Activated naive CD8-positive, alpha-beta T cell treated with anti-CD3 and anti-CD28 coated beads for 36 hours (primary cell): ENCODE data around the gene PALD1. TPM values are rescaled to one million over a fixed set of nuclear protein-coding genes. Genes with fewer than 3 reads are reported as not detected.
A peak's percentile ranks its signal among the peaks of the same experiment; 100 is the strongest.
"Not testable (repeated sequence)": the region's sequence is repeated elsewhere in the genome, so short reads cannot be mapped to it uniquely, and the experiment has no call there.

Source experiments
- DNase-seq: peaks from one replicate; pipeline ENCODE4 v3.0.0; 2021
- H3K27ac Mint-ChIP-seq: one replicate; pipeline ENCODE4 v1.8.0; 2022; ENCODE audit warnings: mild to moderate bottlenecking, moderate library complexity, mixed read lengths
- H3K27me3 Mint-ChIP-seq: one replicate; pipeline ENCODE4 v1.8.0; 2022; ENCODE audit warnings: mild to moderate bottlenecking, mixed read lengths
- H3K36me3 Mint-ChIP-seq: one replicate; pipeline ENCODE4 v1.8.0; 2021; ENCODE audit warnings: mild to moderate bottlenecking, mixed read lengths
- H3K4me1 Mint-ChIP-seq: one replicate; pipeline ENCODE4 v1.8.0; 2021; ENCODE audit warnings: mixed read lengths
- H3K4me3 Mint-ChIP-seq: one replicate; pipeline ENCODE4 v1.8.0; 2022; ENCODE audit warnings: mild to moderate bottlenecking, moderate library complexity, mixed read lengths
- H3K9me3 Mint-ChIP-seq: one replicate; pipeline ENCODE4 v1.8.0; 2022; ENCODE audit warnings: mixed read lengths
- total RNA-seq, 2 experiments: library from RNA; stranded (reverse); gene quantifications; one replicate each; pipeline ENCODE4 v1.2.3, GENCODE V29; 2021

The PALD1 gene
- total RNA-seq, 2 experiments from 2014 or later: 2.7 to 3.1 TPM

DNA sequence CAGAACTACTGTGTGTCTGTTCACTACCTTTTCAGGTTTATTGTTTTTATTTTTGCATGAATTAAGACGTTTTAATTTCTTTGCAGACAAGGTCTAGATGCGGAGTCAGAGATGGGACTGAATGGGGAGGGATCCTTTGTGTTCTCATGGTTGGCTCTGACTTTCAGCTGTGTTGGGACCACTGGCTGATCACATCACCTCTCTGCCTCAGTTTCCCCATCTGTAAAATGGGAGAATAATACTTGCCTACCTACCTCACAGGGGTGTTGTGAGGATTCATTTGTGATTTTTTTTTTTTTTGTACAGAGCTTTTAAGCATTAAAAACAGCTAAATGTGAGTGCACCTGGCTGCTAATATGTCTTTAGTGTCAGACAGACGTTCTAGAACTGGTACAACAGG is 89.5 kb downstream of the PALD1 start:
- no peaks in the 10 kb centered on the region for H3K9me3 Mint-ChIP-seq
- H3K27ac Mint-ChIP-seq: no peak overlapping the region
- no peaks in the 10 kb centered on the region for H3K36me3 Mint-ChIP-seq
- no peak for DNase-seq
- H3K4me3 Mint-ChIP-seq: no peak overlapping the region
- peaks cover 12% of the 10 kb centered on the region for H3K4me1 Mint-ChIP-seq
- no peaks in the 10 kb centered on the region for H3K27me3 Mint-ChIP-seq

DNA sequence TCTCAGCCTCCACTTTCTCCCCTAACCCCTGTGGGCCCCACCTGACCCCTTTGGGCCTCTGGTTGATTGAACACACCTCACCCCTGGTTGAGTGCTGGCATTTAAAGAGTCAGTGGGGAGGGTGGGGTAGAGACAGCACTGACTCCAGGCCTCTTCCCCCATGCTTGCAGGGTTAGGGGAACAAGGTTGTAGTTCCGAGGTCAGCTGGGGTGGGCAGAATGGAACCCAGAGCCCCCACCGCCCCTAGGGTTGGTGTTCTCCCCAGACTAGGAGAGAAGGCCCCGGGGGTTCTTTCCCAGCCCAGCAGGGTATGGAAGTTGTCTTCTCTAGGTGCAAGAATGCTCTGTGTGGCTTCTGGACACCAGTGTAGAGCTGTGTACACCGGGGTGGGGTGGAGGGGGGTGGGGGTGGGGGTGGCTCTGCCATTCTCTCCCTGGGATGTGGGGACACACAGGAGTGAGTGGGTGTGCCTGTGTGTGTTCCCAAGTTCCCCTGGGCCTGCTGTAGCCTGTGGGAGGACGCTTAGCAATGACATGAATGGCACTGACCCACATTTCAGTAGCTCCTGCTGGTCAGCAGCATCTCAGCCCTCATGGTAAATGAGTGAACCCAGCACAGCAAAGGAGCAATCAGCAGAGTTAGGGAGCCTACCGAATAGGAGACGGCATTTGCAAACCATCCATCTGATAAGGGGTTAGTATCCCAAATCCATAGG is 90.4 kb downstream of the PALD1 start:
- H3K4me3 Mint-ChIP-seq: no peak overlapping the region
- H3K27ac Mint-ChIP-seq: no peak overlapping the region
- H3K27me3 Mint-ChIP-seq: no peaks in the 10 kb centered on the region
- H3K4me1 Mint-ChIP-seq: peaks cover 8% of the 10 kb centered on the region
- DNase-seq: no peak
- no peaks in the 10 kb centered on the region for H3K36me3 Mint-ChIP-seq
- H3K9me3 Mint-ChIP-seq: no peaks in the 10 kb centered on the region

- no peaks in the 10 kb centered on the region for H3K9me3 Mint-ChIP-seq
- no peak overlapping the region for H3K4me3 Mint-ChIP-seq
- no peaks in the 10 kb centered on the region for H3K36me3 Mint-ChIP-seq
- no peak for DNase-seq
- H3K27me3 Mint-ChIP-seq: no peaks in the 10 kb centered on the region
- H3K4me1 Mint-ChIP-seq: peaks cover 16% of the 10 kb centered on the region
- H3K27ac Mint-ChIP-seq: no peak overlapping the region
Observed at GRCh38 chr10:70571236-70571635, 92.7 kb downstream of the PALD1 start.

GRCh38 chr10:70571636-70572439 is 93.3 kb downstream of the PALD1 start:
- no peak overlapping the region for H3K27ac Mint-ChIP-seq
- H3K9me3 Mint-ChIP-seq: no peaks in the 10 kb centered on the region
- H3K36me3 Mint-ChIP-seq: no peaks in the 10 kb centered on the region
- H3K27me3 Mint-ChIP-seq: no peaks in the 10 kb centered on the region
- DNase-seq: no peak
- H3K4me1 Mint-ChIP-seq: peaks cover 21% of the 10 kb centered on the region
- H3K4me3 Mint-ChIP-seq: no peak overlapping the region

- Mint-ChIP-seq H3K4me1 (peaks cover 40% of the 10 kb centered on the region), H3K27me3 (no peaks in the 10 kb centered on the region), H3K27ac (peak overlapping the region; percentile 13), H3K9me3 (no peaks in the 10 kb centered on the region), H3K36me3 (no peaks in the 10 kb centered on the region), H3K4me3 (no peak overlapping the region)
- no peak for DNase-seq
Observed at GRCh38 chr10:70573599-70574506, 95.3 kb downstream of the PALD1 start.

DNA sequence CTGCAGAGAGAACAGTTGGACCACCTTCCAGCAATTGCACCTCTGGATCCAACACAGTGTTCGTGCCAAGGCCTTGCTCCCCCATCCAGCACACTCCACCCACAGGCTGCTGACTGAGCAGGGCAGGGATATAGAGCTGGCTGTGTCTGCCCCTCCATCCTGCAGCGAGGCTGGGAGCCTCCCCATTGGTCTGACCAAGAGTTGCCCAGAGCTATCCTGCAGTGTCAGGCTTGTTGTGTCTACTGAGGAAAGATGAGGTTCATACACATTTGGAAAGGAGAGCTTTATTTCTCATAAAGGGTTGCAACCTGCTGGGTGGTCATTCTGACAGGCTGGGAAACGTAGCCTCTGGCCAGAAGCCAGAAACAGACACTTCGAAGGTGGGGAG is 96.9 kb downstream of the PALD1 start:
- Mint-ChIP-seq H3K27ac (no peak overlapping the region), H3K9me3 (peaks cover 2% of the 10 kb centered on the region), H3K27me3 (no peaks in the 10 kb centered on the region), H3K4me1 (peaks cover 47% of the 10 kb centered on the region), H3K36me3 (peaks cover 2% of the 10 kb centered on the region), H3K4me3 (no peak overlapping the region)
- DNase-seq: no peak

DNA sequence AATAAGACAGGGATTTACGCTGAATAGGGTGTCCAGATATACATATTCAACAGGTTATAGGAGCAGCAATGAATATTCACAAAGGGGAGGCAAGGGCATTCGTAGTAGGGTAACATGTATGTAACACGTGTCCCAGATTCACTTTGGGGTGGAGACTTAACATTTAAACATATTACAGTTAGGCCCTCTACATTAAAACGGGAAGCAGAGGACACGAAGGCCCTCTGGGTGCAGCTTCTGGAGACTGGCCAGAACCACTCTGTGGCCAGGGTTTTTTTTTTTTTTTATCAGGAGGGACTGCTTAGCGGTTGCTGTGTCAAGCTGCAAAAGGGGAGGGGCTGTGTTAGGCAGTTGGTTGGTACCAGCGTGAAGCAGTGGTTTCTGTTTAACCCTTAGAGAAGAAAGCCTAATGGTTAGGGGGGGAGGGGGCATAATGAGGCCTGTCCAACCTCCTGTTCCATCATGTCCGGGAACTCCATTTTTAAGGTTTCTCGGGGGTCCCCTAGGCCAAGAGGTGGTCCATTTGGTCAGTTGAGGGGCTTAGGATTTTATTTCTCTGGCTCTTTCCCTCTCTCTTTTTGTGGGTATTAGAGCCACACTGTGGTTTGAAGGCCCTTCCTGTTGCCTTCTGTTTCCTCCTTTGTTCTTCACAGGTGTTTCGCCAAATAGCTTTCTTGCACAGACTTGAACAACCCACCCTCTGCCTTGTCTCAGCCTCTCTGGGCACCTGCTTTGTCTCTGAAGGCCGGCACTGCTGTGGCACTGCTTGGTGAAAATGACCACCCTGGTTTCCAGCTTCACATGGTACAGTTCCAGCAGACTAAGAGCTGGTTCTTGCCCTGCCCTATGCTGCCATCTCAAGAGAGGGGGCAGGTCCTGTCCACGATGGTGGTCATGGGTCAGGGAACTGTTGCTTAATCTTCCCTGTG is 97.6 kb downstream of the PALD1 start:
- Mint-ChIP-seq H3K4me1 (peaks cover 47% of the 10 kb centered on the region), H3K36me3 (peaks cover 2% of the 10 kb centered on the region), H3K9me3 (peaks cover 2% of the 10 kb centered on the region), H3K27ac (peak overlapping the region; percentile 51), H3K4me3 (no peak overlapping the region), H3K27me3 (no peaks in the 10 kb centered on the region)
- no peak for DNase-seq

DNA sequence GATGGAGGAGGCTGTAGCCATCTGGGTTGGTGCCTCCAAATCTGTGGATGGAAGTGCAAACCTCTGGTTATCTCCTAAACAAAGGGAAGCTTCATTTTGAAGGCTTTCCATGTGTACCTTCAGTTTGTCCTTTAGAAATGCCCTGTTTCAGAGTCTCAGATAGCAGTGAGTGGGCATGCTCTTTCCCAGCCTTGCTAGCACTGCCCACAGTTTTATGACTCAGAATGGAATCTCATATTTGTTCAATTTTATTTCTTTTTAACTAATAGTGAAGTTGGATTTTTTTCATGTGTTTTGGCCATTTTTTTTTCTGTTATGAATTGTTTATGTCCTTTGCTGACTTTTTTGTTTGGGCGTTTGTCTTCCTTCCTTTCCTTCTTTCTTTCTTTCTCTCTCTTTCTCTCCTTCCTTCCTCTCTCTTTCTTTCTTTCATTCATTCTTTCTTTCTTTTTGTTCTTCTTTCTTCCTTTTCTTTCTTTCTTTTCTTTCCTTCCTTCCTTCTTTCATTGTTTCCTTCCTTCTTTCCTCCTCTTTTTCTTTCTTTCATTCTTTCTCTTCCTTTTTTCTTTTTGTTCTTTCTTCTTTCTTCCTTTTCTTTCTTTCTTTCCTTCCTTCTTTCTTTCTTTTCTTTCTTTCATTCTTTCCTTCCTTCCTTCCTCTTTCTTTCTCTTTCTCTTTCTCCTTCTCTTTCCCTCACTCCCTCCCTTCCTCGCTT is 98.4 kb downstream of the PALD1 start:
- no peak for DNase-seq
- Mint-ChIP-seq H3K27me3 (no peaks in the 10 kb centered on the region), H3K27ac (no peak overlapping the region), H3K4me1 (peaks cover 47% of the 10 kb centered on the region), H3K4me3 (peak overlapping the region; percentile 56), H3K9me3 (peaks cover 2% of the 10 kb centered on the region), H3K36me3 (peaks cover 2% of the 10 kb centered on the region)

DNA sequence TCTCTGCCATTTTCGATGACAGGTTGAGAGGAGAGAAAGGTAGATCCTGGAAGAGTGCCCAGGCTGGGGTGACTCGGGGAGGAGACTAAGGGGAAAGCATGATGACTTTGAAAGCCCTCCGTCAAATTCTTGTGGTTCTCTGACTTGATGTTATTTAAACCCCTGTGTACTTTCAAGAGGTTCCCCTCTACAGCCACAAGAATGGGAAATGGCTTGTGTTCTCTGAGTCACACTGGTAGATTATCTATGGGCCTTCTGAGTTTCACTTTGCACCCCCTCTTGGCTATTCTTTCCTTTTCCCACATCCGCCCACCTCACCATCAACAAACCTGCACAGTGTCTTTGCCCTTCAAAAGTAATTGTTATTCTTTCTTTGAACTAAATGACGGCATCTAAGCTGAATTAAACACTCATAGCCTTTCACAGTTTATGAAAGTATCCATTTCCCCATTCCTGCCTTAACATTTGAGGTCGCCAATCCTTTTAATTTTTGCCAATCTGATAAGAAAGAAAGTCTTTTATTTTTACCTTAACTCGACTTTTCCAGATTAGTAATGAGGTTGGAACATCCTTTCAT is 99.9 kb downstream of the PALD1 start:
- Mint-ChIP-seq H3K27ac (peak overlapping the region; percentile 93), H3K36me3 (peaks cover 2% of the 10 kb centered on the region), H3K4me1 (peaks cover 47% of the 10 kb centered on the region), H3K27me3 (no peaks in the 10 kb centered on the region), H3K4me3 (peak overlapping the region; percentile 19), H3K9me3 (peaks cover 2% of the 10 kb centered on the region)
- peak; percentile 76 for DNase-seq

- peaks cover 2% of the 10 kb centered on the region for H3K9me3 Mint-ChIP-seq
- H3K27ac Mint-ChIP-seq: peak overlapping the region; percentile 93
- no peaks in the 10 kb centered on the region for H3K27me3 Mint-ChIP-seq
- no peak overlapping the region for H3K4me3 Mint-ChIP-seq
- H3K36me3 Mint-ChIP-seq: peaks cover 2% of the 10 kb centered on the region
- peaks cover 47% of the 10 kb centered on the region for H3K4me1 Mint-ChIP-seq
- DNase-seq: peak; percentile 34
Observed at GRCh38 chr10:70579234-70580002, 100.9 kb downstream of the PALD1 start.

DNA sequence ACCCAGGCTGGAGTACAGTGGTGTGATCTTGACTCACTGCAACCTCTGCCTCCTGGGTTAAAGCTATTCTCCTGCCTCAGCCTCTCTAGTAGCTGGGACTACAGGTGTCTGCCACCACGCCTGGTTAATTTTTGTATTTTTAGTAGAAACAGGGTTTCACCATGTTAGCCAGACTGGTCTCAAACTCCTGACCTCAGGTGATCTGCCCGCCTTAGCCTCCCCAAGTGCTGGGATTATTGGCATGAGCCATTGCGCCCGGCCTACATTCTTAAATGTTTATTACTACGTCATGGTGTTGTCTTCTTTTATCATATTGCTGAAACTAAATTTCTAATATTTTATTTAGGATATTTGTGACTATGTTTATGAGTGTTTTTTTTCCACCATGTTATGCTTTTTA is 102.6 kb downstream of the PALD1 start:
- DNase-seq, H3K27ac Mint-ChIP-seq, H3K36me3 Mint-ChIP-seq, H3K4me3 Mint-ChIP-seq, H3K27me3 Mint-ChIP-seq, H3K9me3 Mint-ChIP-seq: not testable (repeated sequence)
- peaks cover 49% of the 10 kb centered on the region for H3K4me1 Mint-ChIP-seq

DNA sequence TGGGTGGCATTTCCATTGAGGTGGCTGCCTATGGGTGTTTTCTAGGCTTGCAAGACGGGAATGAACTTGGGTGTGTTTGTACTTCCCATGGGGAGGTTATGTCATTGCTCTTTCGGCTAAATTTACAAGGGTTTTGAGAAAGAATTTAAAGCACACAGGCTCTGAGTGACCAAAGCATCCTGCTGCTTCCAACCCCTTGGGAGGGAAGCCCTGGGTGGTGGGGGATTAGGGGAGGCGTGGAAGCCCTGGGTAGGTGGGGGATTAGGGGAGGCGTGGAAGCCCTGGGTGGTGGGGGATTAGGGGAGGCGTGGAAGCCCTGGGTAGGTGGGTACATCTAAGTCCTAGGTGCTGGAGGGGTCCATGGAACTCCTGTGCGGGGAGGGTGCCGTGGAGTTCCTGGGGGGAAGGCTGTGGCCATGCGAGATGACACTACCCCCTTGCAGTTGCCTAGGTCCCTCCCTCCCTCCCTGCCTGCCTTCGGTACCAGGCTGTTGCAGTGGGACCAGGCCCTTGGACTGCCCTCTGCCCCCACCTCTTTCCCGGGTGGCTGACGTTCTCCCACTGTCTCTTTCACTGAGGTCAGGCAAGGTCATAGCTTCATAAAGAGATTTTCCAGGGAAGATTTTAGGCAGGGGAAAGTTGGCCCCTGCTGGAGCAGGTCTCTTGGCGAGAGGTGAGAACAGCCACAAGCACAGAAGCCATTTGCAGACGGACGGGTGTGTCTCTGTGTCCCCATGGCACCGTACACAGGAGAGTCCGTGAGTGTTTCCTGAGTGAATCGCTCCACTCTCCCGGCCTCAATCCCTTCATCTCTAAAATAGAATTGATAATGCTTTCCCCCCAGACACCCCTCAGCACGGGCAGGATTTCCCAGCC is 104.5 kb downstream of the PALD1 start:
- peaks cover 2% of the 10 kb centered on the region for H3K36me3 Mint-ChIP-seq
- peaks cover 43% of the 10 kb centered on the region for H3K4me1 Mint-ChIP-seq
- no peaks in the 10 kb centered on the region for H3K27me3 Mint-ChIP-seq
- H3K27ac Mint-ChIP-seq: no peak overlapping the region
- H3K9me3 Mint-ChIP-seq: peaks cover 2% of the 10 kb centered on the region
- no peak overlapping the region for H3K4me3 Mint-ChIP-seq
- no peak for DNase-seq
